ENCODE data around the gene ITGA5.

Gene ITGA5

GRCh38 chr12:54429014-54429471, 10.0 kb upstream of the ITGA5 start:
- DNase-seq: no peak

GRCh38 chr12:54428050-54429013, 9.3 kb upstream of the ITGA5 start:
- DNase-seq: no peak

- DNase-seq: no peak
Measured at GRCh38 chr12:54427106-54427505, 8.0 kb upstream of the ITGA5 start.

GRCh38 chr12:54426690-54427089, 7.6 kb upstream of the ITGA5 start:
- no peak for DNase-seq

- DNase-seq: no peak
Measured at GRCh38 chr12:54425702-54426101, 6.6 kb upstream of the ITGA5 start.

GRCh38 chr12:54424224-54424623, 5.2 kb upstream of the ITGA5 start:
- no peak for DNase-seq

GRCh38 chr12:54423816-54424150, 4.7 kb upstream of the ITGA5 start:
- DNase-seq: no peak

- no peak for DNase-seq
Measured at GRCh38 chr12:54421879-54422250, 2.8 kb upstream of the ITGA5 start.

- no peak for DNase-seq
Measured at GRCh38 chr12:54421175-54421878, 2.3 kb upstream of the ITGA5 start.

GRCh38 chr12:54420766-54421144, 1.7 kb upstream of the ITGA5 start:
- DNase-seq: no peak

- DNase-seq: no peak
Measured at GRCh38 chr12:54418441-54419087, 502 bp downstream of the ITGA5 start.

- DNase-seq: no peak
Measured at GRCh38 chr12:54417712-54418440, 1.2 kb downstream of the ITGA5 start.

- no peak for DNase-seq
Measured at GRCh38 chr12:54416687-54417603, 2.1 kb downstream of the ITGA5 start.

- no peak for DNase-seq
Measured at GRCh38 chr12:54415221-54415929, 3.7 kb downstream of the ITGA5 start.

GRCh38 chr12:54413284-54414190, 5.5 kb downstream of the ITGA5 start:
- DNase-seq: no peak

GRCh38 chr12:54412786-54413185, 6.3 kb downstream of the ITGA5 start:
- DNase-seq: no peak

- no peak for DNase-seq
Measured at GRCh38 chr12:54412348-54412747, 6.7 kb downstream of the ITGA5 start.

- DNase-seq: no peak
Measured at GRCh38 chr12:54411391-54412241, 7.5 kb downstream of the ITGA5 start.

GRCh38 chr12:54409267-54409666, 9.8 kb downstream of the ITGA5 start:
- no peak for DNase-seq

All from NCI-H187 treated with DMSO at 0.1 percent for 48 hours (cell line).